ENCODE data around the gene CDKN2B-AS1.

DNA sequence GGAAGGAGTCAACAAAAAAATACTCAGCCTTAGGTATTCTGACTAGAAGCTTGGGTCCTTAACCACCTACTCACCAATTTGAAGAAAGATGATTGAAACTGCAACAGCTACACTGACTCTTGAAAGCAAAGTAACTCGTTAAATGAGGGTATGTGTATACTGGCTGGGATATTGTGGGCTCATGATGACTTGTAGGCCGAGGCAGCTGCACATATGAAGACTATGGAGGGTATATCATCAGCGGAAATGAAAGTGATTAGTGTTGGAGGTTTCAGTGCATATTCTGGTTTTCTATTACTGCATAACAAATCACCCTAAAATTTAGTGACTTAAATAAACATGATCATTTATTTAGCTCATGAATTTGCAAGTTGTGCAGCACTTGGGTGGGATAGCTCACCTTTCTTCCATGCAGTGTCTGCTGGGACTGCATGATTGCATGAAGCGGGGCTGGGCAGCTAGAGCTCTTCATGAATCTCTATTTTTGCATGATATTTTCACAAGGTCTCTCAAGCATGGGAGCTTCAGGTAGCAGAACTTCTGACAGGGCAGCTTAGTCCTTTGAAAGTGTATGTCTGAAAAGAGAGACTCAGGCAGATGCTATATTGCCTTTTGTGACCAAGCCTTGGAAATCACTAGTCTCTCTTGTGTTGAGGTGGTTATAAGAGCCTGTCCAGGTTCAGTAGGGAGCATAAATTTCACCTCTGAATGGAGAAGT is 110.6 kb downstream of the CDKN2B-AS1 start:
- TF ChIP-seq EZH2 (IDR thresholded peaks at IDR 0.05; ENCODE audit: insufficient read depth, poor library complexity, severe bottlenecking) (no peak), EZH2phosphoT487 (IDR thresholded peaks at IDR 0.05; ENCODE audit: insufficient read depth, low read depth) (no peak)

Data from GM23248 (cell line).